HG03175 (cell line): ENCODE measurements around the gene CPLX3.

Experiments used
- ATAC-seq: cut with Tn5 transposase; IDR thresholded peaks from one replicate; pipeline ENCODE4 v1.9.1; 2021; ENCODE audit warnings: mild to moderate bottlenecking, moderate library complexity; ENCODE audit not compliant: unreplicated experiment

CPLX3 gene

DNA sequence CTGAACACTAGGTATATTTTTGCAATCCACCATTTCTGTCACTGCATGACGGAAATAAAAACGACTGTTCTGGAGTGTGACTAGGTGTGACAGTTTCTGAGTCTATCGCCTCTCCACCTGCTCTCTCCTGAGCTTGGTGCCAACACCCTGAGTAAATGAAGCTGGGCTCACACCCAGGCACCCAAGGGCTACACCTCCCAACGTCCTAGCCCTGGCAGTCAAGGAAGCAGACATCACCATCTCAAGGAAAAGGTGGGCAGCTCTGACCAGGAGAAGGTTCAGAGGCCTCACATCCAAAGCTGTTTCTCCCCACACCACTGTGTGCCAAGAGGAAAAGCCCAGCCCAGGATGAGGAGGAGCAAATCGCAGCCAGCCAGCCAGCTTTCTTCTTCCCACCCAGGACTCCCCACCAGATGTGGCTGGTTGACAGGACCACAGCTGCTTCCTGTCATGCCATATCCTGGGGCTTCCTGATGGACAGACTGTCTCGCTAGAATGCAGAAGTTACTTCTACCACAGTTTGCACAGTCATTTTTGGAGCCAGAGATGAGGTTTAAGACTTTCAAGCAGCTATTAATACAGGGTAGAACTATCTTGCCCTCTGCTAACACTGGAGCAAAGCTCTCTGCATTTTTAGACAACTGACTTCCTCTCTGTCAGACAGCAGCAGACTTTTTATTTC is 43.4 kb downstream of the CPLX3 start:
- peak; percentile 61 for ATAC-seq

DNA sequence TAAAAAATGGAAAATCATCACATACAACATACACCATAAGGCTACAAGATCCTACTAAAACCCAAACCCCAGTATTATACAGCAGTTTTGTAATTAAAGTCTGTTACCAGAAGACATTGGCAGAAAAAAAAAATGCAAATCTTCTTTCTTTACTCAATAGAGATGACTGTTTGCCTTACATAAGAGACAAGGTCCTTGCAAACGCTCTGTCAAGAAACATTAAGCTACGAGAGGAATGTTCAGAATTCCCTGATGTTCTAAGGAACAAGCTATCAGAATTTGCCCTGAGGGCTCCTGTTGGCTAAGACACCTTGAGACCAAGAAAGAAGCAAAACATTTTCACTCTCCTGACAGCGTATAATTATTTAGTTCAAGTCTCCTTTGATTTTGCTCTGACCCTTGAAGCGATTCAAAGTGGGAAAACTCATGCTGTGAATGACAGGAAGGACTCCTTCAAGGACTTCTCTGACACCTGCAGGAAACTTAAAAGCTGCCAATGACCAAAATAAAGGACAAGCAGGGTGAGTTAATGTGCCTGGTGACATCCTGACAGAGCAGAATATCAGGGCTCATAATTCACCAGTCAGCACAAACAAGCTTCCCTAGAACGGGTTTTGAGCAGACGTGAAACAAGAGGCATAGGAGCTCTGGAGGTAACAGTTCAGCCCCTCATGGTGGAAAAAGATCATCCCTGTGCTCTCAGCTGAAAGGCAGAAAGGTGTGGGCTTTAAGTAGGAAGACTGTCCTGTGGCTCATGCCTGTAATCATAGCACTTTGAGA is 44.2 kb downstream of the CPLX3 start:
- no peak for ATAC-seq

DNA sequence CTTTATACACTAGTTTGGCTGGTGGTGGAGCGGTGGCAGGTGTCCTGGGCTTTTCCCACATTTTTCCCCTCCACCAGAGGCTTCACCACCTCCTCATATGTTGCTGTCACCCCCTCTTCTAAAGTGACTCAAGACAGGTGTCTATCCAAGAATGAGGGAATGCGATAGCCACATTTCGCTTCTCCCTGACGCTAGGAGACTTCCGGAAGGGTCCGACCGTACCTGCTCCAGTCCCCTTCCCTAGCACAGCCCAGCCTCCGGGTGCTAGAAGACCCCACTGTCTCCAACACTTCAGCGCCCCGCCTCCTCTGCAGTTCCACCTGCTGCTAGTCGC is 46.2 kb downstream of the CPLX3 start:
- no peak for ATAC-seq

DNA sequence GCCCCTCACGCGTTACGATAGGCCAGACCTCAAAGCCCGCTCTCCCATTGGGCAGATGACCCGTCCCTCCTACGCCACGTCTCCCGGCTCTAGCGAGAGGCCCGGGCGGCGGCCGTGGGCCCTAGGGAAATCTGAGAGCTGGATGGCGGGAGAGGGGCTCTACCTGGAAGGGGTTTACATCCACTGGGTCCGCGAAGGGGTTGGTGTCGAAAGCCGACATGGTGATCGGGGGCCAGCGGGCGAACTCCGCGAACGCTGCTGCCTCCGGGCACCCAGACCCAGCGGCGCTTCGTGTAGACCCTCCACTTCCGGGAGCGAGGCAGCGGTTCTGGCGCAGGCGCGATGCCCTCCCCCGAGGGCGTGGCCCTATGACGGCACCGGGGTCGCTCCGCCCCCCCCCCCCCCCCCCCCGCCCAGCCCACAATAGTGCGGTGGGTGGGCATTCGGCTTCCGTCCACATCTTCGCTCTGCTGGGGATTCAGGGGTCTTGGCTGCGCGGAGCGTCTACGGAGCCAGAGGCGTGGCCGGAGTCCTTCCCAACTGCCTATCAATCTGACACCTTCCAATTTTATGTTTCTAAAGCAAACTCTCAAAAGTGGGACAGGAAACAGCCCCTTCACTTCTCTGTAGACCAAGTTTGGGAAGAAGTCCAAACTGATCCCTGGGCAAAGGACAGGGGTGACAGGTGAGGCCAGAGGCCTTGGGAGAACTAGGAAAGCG is 46.8 kb downstream of the CPLX3 start, which contains the start of gene SCAMP2:
SCAMP2 (minus strand) TSS at position 330 of the 720 bp plus-strand sequence; CDS start at position 220, 110 bp downstream.
- ATAC-seq = peak; percentile 81

DNA sequence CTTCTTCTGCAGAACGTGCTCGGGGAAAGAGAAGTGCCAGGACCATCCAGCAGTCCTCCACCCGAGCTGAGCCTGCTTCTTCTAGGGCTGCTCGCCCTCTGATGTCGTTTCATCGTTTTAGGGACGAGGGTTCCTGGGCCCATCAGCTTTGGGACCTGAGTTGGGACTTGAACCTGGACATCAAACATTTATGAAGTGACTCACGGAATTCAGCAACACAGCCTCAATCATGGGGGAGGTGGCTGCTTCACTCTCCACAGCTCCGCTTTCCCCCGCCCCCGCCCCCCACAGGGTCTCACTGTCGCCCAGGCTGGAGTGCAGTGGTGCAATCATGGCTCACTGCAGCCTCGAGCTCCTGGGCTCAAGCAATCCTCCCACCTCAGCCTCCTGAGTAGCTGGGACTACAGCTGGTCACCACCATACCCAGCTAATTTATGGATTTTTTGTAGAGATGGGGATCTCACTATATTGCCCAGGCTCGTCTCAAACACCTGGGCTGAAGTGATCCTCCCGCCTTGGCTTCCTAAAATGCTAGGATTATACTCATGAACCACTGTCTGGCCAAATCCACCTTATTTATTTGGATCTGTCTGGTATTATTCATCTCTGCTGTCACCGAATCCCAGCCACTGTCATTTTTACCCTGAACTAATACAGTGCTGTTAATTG is 47.5 kb downstream of the CPLX3 start:
- no peak for ATAC-seq

DNA sequence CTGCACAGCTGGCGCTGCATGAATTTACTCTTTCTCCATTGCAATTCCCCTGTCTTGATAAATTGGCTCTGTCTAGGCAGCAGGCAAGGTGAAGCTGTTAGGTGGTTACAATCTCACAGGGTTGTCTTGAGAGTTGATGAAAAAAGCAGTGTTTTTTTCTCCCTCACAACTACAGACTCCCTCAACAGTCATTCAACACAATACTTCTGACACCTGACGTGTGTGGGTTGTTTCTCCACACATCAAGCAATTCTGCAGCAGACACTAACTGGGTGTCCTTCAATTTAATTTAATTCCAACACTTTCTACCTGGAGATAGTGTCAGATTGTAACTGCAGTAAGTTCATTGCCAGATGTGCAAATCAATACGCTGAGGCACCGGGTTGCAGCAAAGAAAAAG is 51.8 kb downstream of the CPLX3 start:
- no peak for ATAC-seq
